HG03280 (cell line): Measurements from ENCODE around the gene VIPR2.

Source experiments
- ATAC-seq: cut with Tn5 transposase; IDR thresholded peaks from one replicate; pipeline ENCODE4 v1.9.1; 2021; ENCODE audit warnings: mild to moderate bottlenecking, moderate library complexity; ENCODE audit not compliant: unreplicated experiment

Gene VIPR2

DNA sequence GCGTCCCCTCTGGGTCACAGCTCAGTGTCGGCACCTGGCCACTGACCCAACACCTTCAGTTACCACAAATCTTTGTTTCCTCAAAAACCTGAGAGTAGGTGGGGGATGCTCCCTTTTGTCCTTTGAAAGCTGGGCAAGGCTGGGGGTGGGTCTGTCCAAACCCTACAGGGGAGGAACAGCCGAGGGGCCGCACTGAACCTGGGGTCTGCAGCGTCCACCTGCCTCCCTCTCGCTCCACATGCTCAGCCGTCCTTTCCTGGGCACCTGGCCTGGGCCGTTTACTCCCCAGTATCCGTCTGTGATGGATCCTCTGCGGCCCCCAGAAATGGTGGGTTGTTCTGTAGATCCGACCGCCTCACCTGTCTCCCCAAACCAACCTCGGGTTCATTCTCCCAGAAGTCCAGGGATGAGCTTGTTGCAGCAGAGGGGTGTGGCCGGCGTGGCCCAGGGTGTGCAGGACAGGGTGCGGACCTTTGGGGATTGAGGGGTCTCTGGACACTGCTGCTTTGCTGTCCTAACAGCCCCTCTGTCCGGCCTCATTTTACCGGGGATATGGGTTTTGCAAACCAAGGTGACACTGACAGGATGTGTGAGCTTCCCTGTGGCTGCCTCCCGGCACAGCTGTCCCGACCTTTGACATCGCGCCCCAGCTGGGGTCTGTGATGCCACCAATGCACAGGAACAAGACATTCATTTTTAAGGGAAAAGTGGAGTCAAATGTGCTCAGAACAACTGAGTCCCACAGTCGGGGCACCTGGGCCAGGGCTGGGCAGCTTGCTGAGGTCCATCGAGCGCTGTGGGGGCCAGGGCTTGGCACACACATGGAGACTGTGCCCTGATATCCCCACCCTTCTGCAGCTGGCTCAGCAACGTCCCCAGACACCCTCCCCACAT is 115.9 kb downstream of the VIPR2 start:
- no peak for ATAC-seq

DNA sequence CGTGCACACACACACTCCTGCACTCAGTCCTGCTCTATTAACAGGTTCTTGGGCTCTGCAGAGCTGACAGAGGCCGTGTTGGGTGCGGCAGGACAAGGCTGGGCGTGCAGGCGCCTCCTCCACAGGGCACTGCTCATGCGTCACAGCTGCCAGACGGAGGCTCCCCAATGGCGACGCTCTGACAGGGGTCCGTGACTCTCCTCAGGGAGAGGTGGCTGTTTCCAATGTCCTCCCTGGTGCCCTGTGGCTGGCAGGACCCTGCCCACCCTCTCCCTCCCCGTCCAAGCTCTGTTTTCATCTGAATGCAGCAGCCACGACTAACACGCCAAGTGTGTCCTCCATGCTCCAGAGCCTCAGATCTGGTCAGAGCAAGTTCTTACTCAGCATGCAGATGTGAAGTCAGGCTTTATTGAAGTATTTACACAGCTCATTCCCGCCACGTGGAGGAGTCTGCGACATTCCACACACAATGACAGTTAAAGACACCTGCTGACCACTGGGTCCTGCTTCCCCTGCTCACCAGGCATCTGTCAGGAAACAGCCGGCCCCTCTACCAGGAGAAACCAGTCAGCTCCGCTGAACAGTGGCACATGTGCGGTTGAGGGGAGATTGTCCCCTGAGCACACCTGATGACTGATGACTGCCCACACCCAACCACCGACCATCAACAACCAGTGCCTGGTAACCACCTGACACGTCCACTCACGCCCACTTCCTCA is 116.7 kb downstream of the VIPR2 start:
- ATAC-seq, result no peak

- no peak for ATAC-seq
These were observed 117.4 kb downstream of the VIPR2 start for GRCh38 chr7:159027056-159027788.

- ATAC-seq, result no peak
These were observed 118.2 kb downstream of the VIPR2 start for GRCh38 chr7:159026271-159027055.

DNA sequence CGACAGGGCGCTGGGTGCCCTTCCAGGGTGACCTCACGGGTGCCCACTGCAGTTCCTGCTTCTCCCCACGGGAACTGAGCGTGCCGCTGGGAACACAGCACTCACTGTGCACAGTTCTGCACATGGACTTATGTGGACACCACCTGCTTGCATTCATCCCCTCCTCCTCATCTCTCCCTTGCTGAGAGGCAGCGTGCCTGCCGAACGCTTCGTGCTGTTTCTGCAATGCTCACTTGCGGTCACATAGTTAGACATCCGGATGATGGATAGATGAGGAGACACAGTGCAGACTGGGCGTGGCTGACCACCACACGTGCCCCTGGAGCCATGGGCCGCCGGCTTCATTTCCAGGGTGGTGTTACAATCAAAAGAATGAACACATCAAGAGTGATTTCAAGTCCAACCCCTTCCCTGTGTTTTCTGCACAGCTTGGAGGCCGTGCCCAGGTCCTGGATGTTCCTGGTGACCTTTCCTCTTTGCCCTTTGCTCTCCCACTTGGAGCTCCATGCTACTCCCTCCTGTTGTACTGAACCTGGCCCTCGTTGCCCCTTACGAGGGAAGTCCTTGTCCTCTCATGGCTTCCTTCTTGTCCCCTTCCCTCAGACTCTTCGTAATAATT is 119.4 kb downstream of the VIPR2 start:
- no peak for ATAC-seq

GRCh38 chr7:159024280-159024951 is 120.3 kb downstream of the VIPR2 start:
- ATAC-seq, result no peak

GRCh38 chr7:159023746-159024145 is 120.9 kb downstream of the VIPR2 start:
- ATAC-seq, result no peak

GRCh38 chr7:159023206-159023605 is 121.5 kb downstream of the VIPR2 start:
- no peak for ATAC-seq

DNA sequence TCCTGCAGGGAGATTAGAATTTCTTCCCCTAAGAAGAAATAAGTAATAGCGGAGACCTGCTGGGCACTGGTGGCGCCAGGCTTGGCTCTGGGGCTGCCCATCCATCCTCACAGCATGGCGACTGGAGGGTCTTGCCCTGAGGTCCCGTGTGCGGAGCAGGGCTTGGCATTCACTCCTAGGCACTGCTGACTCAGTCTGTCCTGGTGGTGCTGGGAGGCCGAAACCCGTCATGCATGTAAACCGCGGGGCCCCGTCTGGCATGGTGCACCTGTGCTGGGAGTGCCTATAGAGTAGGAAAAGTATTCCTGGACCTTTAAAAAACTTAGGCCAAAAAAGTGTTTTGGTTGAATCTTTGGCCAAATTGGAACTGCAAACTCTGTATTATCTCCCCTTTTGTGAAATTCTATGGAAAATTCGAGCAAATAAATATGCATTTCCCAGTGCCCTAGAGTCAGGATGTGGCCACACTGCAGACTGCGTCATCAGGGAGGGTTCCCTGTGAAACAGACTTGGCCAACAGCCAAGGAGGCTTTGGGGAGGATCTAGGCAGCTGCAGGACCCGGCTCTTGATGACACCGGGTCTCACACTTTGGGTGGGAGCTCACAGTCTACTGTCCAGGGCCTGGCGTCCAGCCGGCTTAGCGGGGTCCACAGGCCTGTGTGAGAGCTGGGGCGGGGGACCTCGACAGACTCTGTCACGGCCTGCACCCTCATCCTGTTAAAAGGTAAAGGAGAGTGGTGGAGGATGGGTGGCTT is 122.3 kb downstream of the VIPR2 start:
- ATAC-seq, result no peak

- no peak for ATAC-seq
These were observed 123.7 kb downstream of the VIPR2 start for GRCh38 chr7:159020987-159021386.

DNA sequence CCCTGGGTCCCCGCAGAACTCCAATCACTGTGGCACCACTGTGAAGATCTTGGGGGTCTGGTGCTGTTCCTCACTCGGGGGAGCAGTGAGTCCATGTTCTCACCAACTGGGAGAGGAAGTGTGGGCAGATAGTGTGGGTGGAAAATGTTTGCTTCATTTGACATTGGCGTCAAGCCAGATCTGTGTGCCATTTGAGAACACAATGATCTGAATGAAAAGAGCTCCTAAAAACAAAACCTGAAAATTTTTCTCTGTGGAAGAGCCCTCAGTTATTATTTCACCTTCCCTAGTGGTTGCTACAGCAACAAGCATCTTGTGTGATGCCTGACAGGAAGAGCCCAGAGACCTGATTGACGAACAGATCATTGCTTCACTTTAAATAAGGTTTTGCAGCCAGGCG is 125.6 kb downstream of the VIPR2 start:
- no peak for ATAC-seq

DNA sequence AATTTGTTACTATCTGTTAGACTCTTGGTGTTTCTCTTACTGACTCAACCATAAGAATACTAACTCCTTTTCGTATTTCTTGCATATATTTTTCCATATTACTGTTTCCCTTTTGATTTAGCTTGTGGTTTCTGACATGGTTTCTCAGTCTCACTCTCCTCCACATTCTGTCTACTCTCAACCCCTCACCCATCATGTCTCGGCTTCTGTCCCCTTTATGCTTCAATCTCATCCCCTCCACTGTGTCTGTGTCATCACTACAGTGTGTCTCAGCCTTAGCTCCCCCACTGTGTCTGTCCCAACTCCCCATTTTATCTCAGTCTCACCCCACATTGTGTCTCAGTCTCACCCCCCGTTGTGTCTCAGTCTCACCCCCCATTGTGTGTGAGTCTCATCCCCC is 126.9 kb downstream of the VIPR2 start:
- ATAC-seq, result no peak

- ATAC-seq, result no peak
These were observed 127.5 kb downstream of the VIPR2 start for GRCh38 chr7:159017210-159017609.

- ATAC-seq, result no peak
These were observed 128.1 kb downstream of the VIPR2 start for GRCh38 chr7:159016591-159016990.

- no peak for ATAC-seq
These were observed 128.9 kb downstream of the VIPR2 start for GRCh38 chr7:159015454-159016410.

DNA sequence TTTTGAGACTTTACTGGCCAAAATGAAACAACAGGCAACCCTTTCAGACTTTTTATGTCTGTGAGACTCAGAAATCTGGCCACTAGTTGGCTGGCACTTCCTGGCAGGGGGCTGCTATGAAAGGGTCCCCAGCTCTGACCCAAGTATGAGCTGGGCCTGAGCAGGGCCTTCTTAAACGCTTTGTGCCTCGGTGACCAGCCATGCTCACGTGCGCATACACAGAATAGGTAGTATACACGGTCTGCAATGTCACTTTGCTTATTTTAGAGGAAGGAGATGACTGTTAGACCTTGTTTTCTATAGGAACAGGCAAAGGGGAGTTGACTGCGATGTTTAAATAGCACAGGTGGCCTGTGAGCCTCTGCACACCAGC is 129.6 kb downstream of the VIPR2 start:
- no peak for ATAC-seq

GRCh38 chr7:159014297-159015062 is 130.2 kb downstream of the VIPR2 start:
- no peak for ATAC-seq
